Activated CD4-positive, alpha-beta T cell treated with anti-CD3 and anti-CD28 coated beads, Interleukin-2, amount 50 U/mL, for 48 hours (primary cell): ENCODE measurements around the gene CAPZB.

Source experiments
- DNase-seq, 2 experiments: peaks; one replicate each; pipeline ENCODE4 v3.0.0-alpha.2; 2020

CAPZB gene

GRCh38 chr1:19404748-19405147 is 80.6 kb downstream of the CAPZB start:
- DNase-seq, result no peak

- DNase-seq, result no peak
Measured at GRCh38 chr1:19403256-19403655, 82.1 kb downstream of the CAPZB start.

- DNase-seq, result no peak
Measured at GRCh38 chr1:19402031-19402813, 83.1 kb downstream of the CAPZB start.

GRCh38 chr1:19401535-19401889 is 83.8 kb downstream of the CAPZB start:
- DNase-seq, result no peak

GRCh38 chr1:19400875-19401534 is 84.3 kb downstream of the CAPZB start:
- DNase-seq, result no peak

- DNase-seq, result no peak
Measured at GRCh38 chr1:19400192-19400611, 85.1 kb downstream of the CAPZB start.

GRCh38 chr1:19398309-19398760 is 87.0 kb downstream of the CAPZB start:
- peak; percentile 32 to 53 for DNase-seq

GRCh38 chr1:19397217-19397945 is 88.0 kb downstream of the CAPZB start:
- DNase-seq, result no peak

- DNase-seq, result no peak
Measured at GRCh38 chr1:19396280-19396679, 89.1 kb downstream of the CAPZB start.

- DNase-seq, result no peak
Measured at GRCh38 chr1:19395678-19396192, 89.6 kb downstream of the CAPZB start.

GRCh38 chr1:19393046-19393445 is 92.3 kb downstream of the CAPZB start:
- DNase-seq, result no peak

GRCh38 chr1:19392221-19392620 is 93.1 kb downstream of the CAPZB start:
- no peak for DNase-seq

- DNase-seq, result no peak
Measured at GRCh38 chr1:19391596-19391981, 93.8 kb downstream of the CAPZB start.

- peak; percentile 63 to 69 for DNase-seq
Measured at GRCh38 chr1:19390901-19391595, 94.3 kb downstream of the CAPZB start.

- no peak for DNase-seq
Measured at GRCh38 chr1:19390166-19390850, 95.0 kb downstream of the CAPZB start.

- DNase-seq, result no peak
Measured at GRCh38 chr1:19388980-19389379, 96.4 kb downstream of the CAPZB start.

- no peak for DNase-seq
Measured at GRCh38 chr1:19387045-19387467, 98.3 kb downstream of the CAPZB start.

GRCh38 chr1:19385869-19386591 is 99.3 kb downstream of the CAPZB start:
- DNase-seq, result no peak

- no peak for DNase-seq
Measured at GRCh38 chr1:19385221-19385620, 100.1 kb downstream of the CAPZB start.

- no peak for DNase-seq
Measured at GRCh38 chr1:19384772-19385187, 100.6 kb downstream of the CAPZB start.

GRCh38 chr1:19384113-19384512 is 101.2 kb downstream of the CAPZB start:
- no peak for DNase-seq

GRCh38 chr1:19382222-19382621 is 103.1 kb downstream of the CAPZB start:
- no peak for DNase-seq
